Iris pigment epithelial cell (primary cell): ENCODE measurements around the gene MCOLN2.

Source experiments
- DNase-seq: peaks from one replicate; pipeline ENCODE4 v3.0.0-alpha.2; 2011; ENCODE audit warnings: low read depth

The MCOLN2 gene

GRCh38 chr1:84985365-84985764 is 11.5 kb downstream of the MCOLN2 start:
- DNase-seq, result no peak

GRCh38 chr1:84982395-84982794 is 14.5 kb downstream of the MCOLN2 start:
- DNase-seq, result no peak

- DNase-seq, result no peak
Measured at GRCh38 chr1:84975035-84975434, 21.9 kb downstream of the MCOLN2 start.

- peak; percentile 71 for DNase-seq
Measured at GRCh38 chr1:84973498-84974334, 23.2 kb downstream of the MCOLN2 start.

GRCh38 chr1:84972377-84972987 is 24.4 kb downstream of the MCOLN2 start:
- peak; percentile 60 for DNase-seq

- DNase-seq, result no peak
Measured at GRCh38 chr1:84971957-84972356, 25.0 kb downstream of the MCOLN2 start.

- DNase-seq, result no peak
Measured at GRCh38 chr1:84969489-84970250, 27.2 kb downstream of the MCOLN2 start.

GRCh38 chr1:84968865-84969264 is 28.0 kb downstream of the MCOLN2 start:
- no peak for DNase-seq

GRCh38 chr1:84968101-84968500 is 28.8 kb downstream of the MCOLN2 start:
- no peak for DNase-seq

GRCh38 chr1:84967666-84968065 is 29.2 kb downstream of the MCOLN2 start:
- no peak for DNase-seq

GRCh38 chr1:84963021-84963420 is 33.9 kb downstream of the MCOLN2 start:
- no peak for DNase-seq

- peak; percentile 41 for DNase-seq
Measured at GRCh38 chr1:84961316-84961715, 35.6 kb downstream of the MCOLN2 start.

GRCh38 chr1:84960371-84960770 is 36.5 kb downstream of the MCOLN2 start:
- peak; percentile 94 for DNase-seq

GRCh38 chr1:84959294-84959693 is 37.6 kb downstream of the MCOLN2 start:
- DNase-seq, result peak; percentile 82

- peak; percentile 75 for DNase-seq
Measured at GRCh38 chr1:84957966-84958365, 38.9 kb downstream of the MCOLN2 start.

- DNase-seq, result no peak
Measured at GRCh38 chr1:84956655-84957054, 40.3 kb downstream of the MCOLN2 start.

- no peak for DNase-seq
Measured at GRCh38 chr1:84956097-84956496, 40.8 kb downstream of the MCOLN2 start.

GRCh38 chr1:84949664-84950063 is 47.2 kb downstream of the MCOLN2 start:
- DNase-seq, result no peak

- DNase-seq, result no peak
Measured at GRCh38 chr1:84947536-84948410, 49.1 kb downstream of the MCOLN2 start.

GRCh38 chr1:84946631-84947030 is 50.3 kb downstream of the MCOLN2 start:
- peak; percentile 88 for DNase-seq

- DNase-seq, result peak; percentile 94
Measured at GRCh38 chr1:84944767-84945486, 52.0 kb downstream of the MCOLN2 start.
